Cardiac muscle cell (in vitro differentiated cells and primary cell): ENCODE results near the gene MET. TPM values are rescaled to one million over a fixed set of nuclear protein-coding genes. Genes with fewer than 3 reads are reported as not detected.

Experiments used
- DNase-seq, 2 donors: peaks; one replicate each; pipeline versions ENCODE4 v3.0.0 to v3.0.0-alpha.2; 2010 to 2017; ENCODE audit warnings: low read depth in 1 of 2, low spot score in 1 of 2
- H3K27ac ChIP-seq: fragments of 200-600 bp; sonication (generic); 2 replicates; pipeline ENCODE4 v1.5.1; 2016
- H3K27me3 ChIP-seq: fragments of 200-600 bp; sonication (generic); 2 replicates; pipeline ENCODE4 v1.6.0; 2016; ENCODE audit warnings: control low read depth
- H3K36me3 ChIP-seq: fragments of 200-600 bp; sonication (generic); 2 replicates; pipeline ENCODE4 v1.5.1; 2016; ENCODE audit warnings: control low read depth
- H3K4me1 ChIP-seq: fragments of 200-600 bp; sonication (generic); 2 replicates; pipeline ENCODE4 v1.8.1; 2017; ENCODE audit warnings: low read depth, mild to moderate bottlenecking, mixed run types
- H3K4me3 ChIP-seq: fragments of 200-600 bp; sonication (generic); 2 replicates; pipeline ENCODE4 v1.5.1; 2016; ENCODE audit warnings: mild to moderate bottlenecking
- H3K9me3 ChIP-seq: fragments of 200-600 bp; sonication (generic); 2 replicates; pipeline ENCODE4 v1.5.1; 2017; ENCODE audit warnings: low read depth, mild to moderate bottlenecking, control low read depth
- CTCF ChIP-seq: IDR thresholded peaks from 2 replicates; pipeline ENCODE4 v1.5.1; 2012; ENCODE audit warnings: low read depth, mild to moderate bottlenecking, low read length
- polyA plus RNA-seq: library from polyadenylated mRNA; unstranded; fragments of >200 nt; fragmentation: Nextera tagmentation; extraction: Ambion mirVana; gene quantifications from 2 replicates; pipeline ENCODE4 v1.2.1, GENCODE V29; 2016
- total RNA-seq: library from RNA; depleted of rRNA; stranded (reverse); fragments of >200 nt; gene quantifications from 2 replicates; pipeline ENCODE4 v1.2.3, GENCODE V29; 2016

The MET gene
- total and polyA plus RNA-seq, 2 experiments from 2014 or later: 1.8 to 1.9 TPM

- Histone ChIP-seq H3K4me3 (no peak overlapping the region), H3K4me1 (peaks cover 15% of the 10 kb centered on the region), H3K36me3 (no peaks in the 10 kb centered on the region), H3K9me3 (no peaks in the 10 kb centered on the region), H3K27me3 (no peaks in the 10 kb centered on the region), H3K27ac (no peak overlapping the region)
- no peak for TF ChIP-seq CTCF
- no peak for DNase-seq
These were observed 27.4 kb upstream of the MET start for GRCh38 chr7:116644628-116645027.

- H3K27ac ChIP-seq: no peak overlapping the region
- H3K36me3 ChIP-seq: no peaks in the 10 kb centered on the region
- H3K4me1 ChIP-seq: peaks cover 15% of the 10 kb centered on the region
- no peak for TF ChIP-seq CTCF
- no peak overlapping the region for H3K4me3 ChIP-seq
- H3K9me3 ChIP-seq: no peaks in the 10 kb centered on the region
- DNase-seq: no peak
- no peaks in the 10 kb centered on the region for H3K27me3 ChIP-seq
These were observed 24.7 kb upstream of the MET start for GRCh38 chr7:116647290-116647689.

- TF ChIP-seq CTCF: no peak
- Histone ChIP-seq H3K27me3 (no peaks in the 10 kb centered on the region), H3K9me3 (no peaks in the 10 kb centered on the region), H3K27ac (no peak overlapping the region), H3K4me3 (no peak overlapping the region), H3K4me1 (peaks cover 15% of the 10 kb centered on the region), H3K36me3 (no peaks in the 10 kb centered on the region)
- DNase-seq: no peak
These were observed 24.1 kb upstream of the MET start for GRCh38 chr7:116647861-116648260.

- TF ChIP-seq CTCF: no peak
- no peak overlapping the region for H3K27ac ChIP-seq
- no peaks in the 10 kb centered on the region for H3K9me3 ChIP-seq
- H3K4me1 ChIP-seq: peaks cover 15% of the 10 kb centered on the region
- no peaks in the 10 kb centered on the region for H3K27me3 ChIP-seq
- no peaks in the 10 kb centered on the region for H3K36me3 ChIP-seq
- no peak overlapping the region for H3K4me3 ChIP-seq
- no peak for DNase-seq
These were observed 21.6 kb upstream of the MET start for GRCh38 chr7:116650436-116650835.

GRCh38 chr7:116652793-116653192, 19.2 kb upstream of the MET start:
- H3K9me3 ChIP-seq: no peaks in the 10 kb centered on the region
- no peak for TF ChIP-seq CTCF
- H3K4me1 ChIP-seq: peaks cover 3% of the 10 kb centered on the region
- no peaks in the 10 kb centered on the region for H3K27me3 ChIP-seq
- no peak overlapping the region for H3K27ac ChIP-seq
- DNase-seq: no peak
- H3K36me3 ChIP-seq: no peaks in the 10 kb centered on the region
- no peak overlapping the region for H3K4me3 ChIP-seq

- Histone ChIP-seq H3K27ac (no peak overlapping the region), H3K9me3 (no peaks in the 10 kb centered on the region), H3K27me3 (no peaks in the 10 kb centered on the region), H3K4me1 (no peaks in the 10 kb centered on the region), H3K36me3 (no peaks in the 10 kb centered on the region), H3K4me3 (no peak overlapping the region)
- DNase-seq: peak in 1 of 2 donors; percentile 54
- TF ChIP-seq CTCF: no peak
These were observed 18.8 kb upstream of the MET start for GRCh38 chr7:116653204-116653603.
